Stomach (tissue), 9 donors: ENCODE results near the gene GPC4. TPM values are rescaled to one million over a fixed set of nuclear protein-coding genes. Genes with fewer than 3 reads are reported as not detected.

Source experiments
- DNase-seq, 2 donors: peaks; one replicate each; pipeline versions ENCODE4 v3.0.0 to v3.0.0-alpha.2; 2013 to 2019
- H3K27ac ChIP-seq, 5 donors: fragments of 200-600 bp in 4 of 5; sonication (generic) in 4 of 5; one replicate each; pipeline ENCODE4 v1.5.1; 2013 to 2019; ENCODE audit warnings: mild to moderate bottlenecking in 1 of 5, moderate library complexity in 1 of 5
- H3K27me3 ChIP-seq, 3 donors: fragments of 200-600 bp; sonication (generic); one replicate each; pipeline ENCODE4 v1.5.1; 2017 to 2019; ENCODE audit warnings: mixed run types in 1 of 3
- H3K36me3 ChIP-seq, 4 donors: fragments of 200-600 bp; sonication (generic); 1 replicate in 3 of 4; 2 replicates in 1 of 4; pipeline ENCODE4 v1.5.1; 2016 to 2019
- H3K4me1 ChIP-seq, 4 donors: fragments of 200-600 bp; sonication (generic); one replicate each; pipeline ENCODE4 v1.5.1; 2016 to 2019
- H3K4me3 ChIP-seq, 4 donors: fragments of 200-600 bp; sonication (generic) in 3 of 4; one replicate each; pipeline ENCODE4 v1.5.1; 2016 to 2019; ENCODE audit warnings: mild to moderate bottlenecking in 1 of 4
- H3K9me3 ChIP-seq, 4 donors: fragments of 200-600 bp; sonication (generic); one replicate each; pipeline ENCODE4 v1.5.1; 2016 to 2019
- CTCF ChIP-seq, 7 experiments: fragments of 450-650 bp in 4 of 7; fragments of 200-600 bp in 3 of 7; sonication (generic) in 3 of 7; IDR thresholded peaks; one replicate each; pipeline ENCODE4 v1.5.1; 2016 to 2019; ENCODE audit warnings: antibody characterized with exemption in 7 of 7, control low read depth in 2 of 7, mild to moderate bottlenecking in 1 of 7
- EP300 ChIP-seq: sonication (generic); formaldehyde crosslinking; IDR thresholded peaks from one replicate; pipeline ENCODE4 v1.6.1; 2017; ENCODE audit warnings: antibody characterized with exemption
- POLR2A ChIP-seq, 4 donors: fragments of 450-650 bp; IDR thresholded peaks; one replicate each; pipeline ENCODE4 v1.6.1; 2016; ENCODE audit warnings: antibody characterized with exemption in 4 of 4, control low read depth in 2 of 4, mild to moderate bottlenecking in 1 of 4, moderate library complexity in 1 of 4
- POLR2AphosphoS5 ChIP-seq, 3 donors: sonication (generic); formaldehyde crosslinking; IDR thresholded peaks; one replicate each; pipeline ENCODE4 v1.6.1; 2016; ENCODE audit warnings: antibody characterized with exemption in 3 of 3
- WGBS, 5 donors: extraction: QIAGEN DNeasy Blood & Tissue Kit in 3 of 5; methylation state at CpG; one replicate each; pipeline versions ENCODE4 v1.1.5 to v1.1.7; 2013 to 2018; 5-methylcytosine and 5-hydroxymethylcytosine counted together
- intact Hi-C: fragments of 100-400 bp; cut with DNase I; formaldehyde crosslinking; loops from one replicate; pipeline ENCODE4 v1.15.1; 2023; ENCODE audit warnings: low total_unique reads
- polyA plus RNA-seq, 3 donors: library from polyadenylated mRNA; stranded (reverse); fragments of 200-250 nt; gene quantifications; one replicate each; pipeline ENCODE4 v1.2.3, GENCODE V29; 2013
- total RNA-seq, 5 donors: library from RNA; depleted of rRNA; stranded (reverse); fragments of >200 nt; gene quantifications; one replicate each; pipeline versions ENCODE4 v1.1.0 to v1.2.3, GENCODE V29; 2014 to 2016
- donor health status: healthy with polysubstance abuse.
- donor health status: Bipolar disorder and iron deficiency.
- donor health status: healthy.

Gene GPC4
- total and polyA plus RNA-seq, 8 donors = 3.5 to 32.1 (median 14.7) TPM

- peaks cover 0 to 4% (median 0%) of the 10 kb centered on the region in 4 donors for H3K4me1 ChIP-seq
- intact Hi-C loops = no loop called here
- H3K9me3 ChIP-seq = no peaks in the 10 kb centered on the region
- TF ChIP-seq CTCF (IDR thresholded peaks at IDR 0.05) (no peak), EP300 (no peak), POLR2A (IDR thresholded peaks at IDR 0.05) (no peak), POLR2AphosphoS5 (IDR thresholded peaks at IDR 0.05) (peak in 1 of 3 donors; percentile 27)
- peak in 1 of 2 donors; percentile 22 for DNase-seq
- no peak overlapping the region for H3K4me3 ChIP-seq
- H3K27ac ChIP-seq = peak overlapping the region in 1 of 5 donors; percentile 7
- no peaks in the 10 kb centered on the region for H3K27me3 ChIP-seq
- no peaks in the 10 kb centered on the region for H3K36me3 ChIP-seq
These were observed 101.0 kb downstream of the GPC4 start for GRCh38 chrX:133314281-133314680.

- intact Hi-C loops = no loop called here
- no peak for DNase-seq
- no peaks in the 10 kb centered on the region for H3K9me3 ChIP-seq
- no peak overlapping the region for H3K27ac ChIP-seq
- H3K36me3 ChIP-seq = peaks cover 0 to 12% (median 10%) of the 10 kb centered on the region in 4 donors
- no peak overlapping the region for H3K4me3 ChIP-seq
- TF ChIP-seq POLR2AphosphoS5 (IDR thresholded peaks at IDR 0.05) = no peak
- TF ChIP-seq EP300 = no peak
- no peak for TF ChIP-seq POLR2A (IDR thresholded peaks at IDR 0.05)
- TF ChIP-seq CTCF (IDR thresholded peaks at IDR 0.05) = no peak
- peaks cover 0 to 19% (median 0%) of the 10 kb centered on the region in 4 donors for H3K4me1 ChIP-seq
- H3K27me3 ChIP-seq = no peaks in the 10 kb centered on the region
- 64 to 83% (median 78%) methylated on average over 5 of the region's 5 CpGs for whole genome bisulfite sequencing, 5 donors
These were observed 106.8 kb downstream of the GPC4 start for GRCh38 chrX:133308499-133308897.

DNA sequence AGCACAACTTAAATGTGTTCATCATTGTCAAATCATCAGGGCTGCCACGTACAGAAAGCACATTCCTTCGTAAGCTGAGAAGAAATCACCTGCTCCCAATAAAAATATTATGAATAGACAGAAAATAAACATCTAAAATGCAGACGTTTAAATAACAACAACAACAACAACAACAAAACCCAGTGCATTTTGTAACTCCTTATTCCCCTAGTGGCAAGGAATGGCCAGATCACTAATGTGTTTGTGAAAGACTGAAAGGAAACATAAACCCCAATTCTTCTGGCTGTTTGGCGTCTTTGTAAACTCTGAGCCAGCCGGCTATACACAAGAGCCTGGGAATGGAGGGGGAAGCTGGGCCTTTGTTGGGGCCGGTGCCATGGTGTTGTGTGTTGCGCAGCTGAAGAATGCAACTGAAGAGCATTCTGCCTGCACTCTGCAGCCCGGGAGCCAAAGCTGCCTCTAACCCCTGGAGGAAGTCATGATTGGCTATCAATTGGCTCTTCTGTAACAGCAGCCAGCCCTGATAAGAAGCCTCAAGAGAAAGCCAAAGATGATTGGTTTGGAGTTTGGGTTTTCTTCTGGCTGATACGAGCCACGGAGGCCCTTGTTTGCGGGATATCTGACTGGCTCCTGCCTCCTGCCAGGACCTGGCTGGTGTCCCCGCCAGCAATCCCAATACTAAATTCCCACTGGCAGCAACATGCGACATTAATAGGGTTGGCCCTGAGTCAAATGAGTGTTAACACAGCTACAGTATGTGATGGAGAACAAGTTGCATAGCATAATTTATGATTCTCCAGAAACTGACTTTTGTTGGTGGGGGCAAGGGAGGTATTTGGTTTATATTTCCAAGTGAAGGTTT is 107.4 kb downstream of the GPC4 start:
- no peaks in the 10 kb centered on the region for H3K27me3 ChIP-seq
- intact Hi-C loops = no loop called here
- WGBS, 5 donors = 35 to 51% (median 48%) methylated on average over 12 to 13 of the region's 13 CpGs
- peak overlapping the region in 1 of 5 donors; percentile 40 for H3K27ac ChIP-seq
- peaks cover 0 to 18% (median 15%) of the 10 kb centered on the region in 4 donors for H3K36me3 ChIP-seq
- H3K4me3 ChIP-seq = no peak overlapping the region
- peaks cover 0 to 19% (median 0%) of the 10 kb centered on the region in 4 donors for H3K4me1 ChIP-seq
- no peak for TF ChIP-seq POLR2AphosphoS5 (IDR thresholded peaks at IDR 0.05)
- H3K9me3 ChIP-seq = no peaks in the 10 kb centered on the region
- peak in 1 of 2 donors; percentile 64 for DNase-seq

GRCh38 chrX:133307094-133307493 is 108.2 kb downstream of the GPC4 start:
- no peak for DNase-seq
- intact Hi-C loops = no loop called here
- Histone ChIP-seq H3K9me3 (no peaks in the 10 kb centered on the region), H3K36me3 (peaks cover 0 to 23% (median 15%) of the 10 kb centered on the region in 4 donors), H3K4me3 (no peak overlapping the region), H3K4me1 (peaks cover 0 to 19% (median 0%) of the 10 kb centered on the region in 4 donors), H3K27ac (no peak overlapping the region), H3K27me3 (no peaks in the 10 kb centered on the region)
- WGBS, 5 donors = 61 to 79% (median 69%) methylated on average over 2 to 3 of the region's 3 CpGs
- no peak for TF ChIP-seq EP300
- no peak for TF ChIP-seq CTCF (IDR thresholded peaks at IDR 0.05)
- no peak for TF ChIP-seq POLR2AphosphoS5 (IDR thresholded peaks at IDR 0.05)
- TF ChIP-seq POLR2A (IDR thresholded peaks at IDR 0.05) = no peak

DNA sequence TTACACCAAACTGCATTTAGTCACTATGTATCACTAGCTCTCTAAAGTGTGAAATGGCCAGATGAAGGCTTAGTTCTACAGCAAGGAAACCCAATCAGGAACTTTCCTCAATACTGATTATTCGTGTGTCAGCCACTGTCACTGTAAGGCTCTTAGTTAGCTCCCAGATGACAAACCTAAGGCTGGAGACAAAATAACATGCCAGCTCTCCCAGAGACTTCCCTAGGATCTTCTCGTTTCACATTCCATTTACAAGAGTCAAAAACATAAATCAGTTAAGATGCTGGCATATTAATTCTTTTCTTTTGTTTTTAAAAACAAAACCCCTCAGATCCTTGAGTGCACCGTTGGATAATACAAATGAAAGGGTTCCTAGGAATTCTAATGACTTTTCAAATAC is 109.0 kb downstream of the GPC4 start:
- 41 to 85% (median 59%) methylated on average over 3 of the region's 3 CpGs for WGBS, 5 donors
- TF ChIP-seq POLR2AphosphoS5 (IDR thresholded peaks at IDR 0.05) (no peak), POLR2A (IDR thresholded peaks at IDR 0.05) (no peak), EP300 (no peak), CTCF (IDR thresholded peaks at IDR 0.05) (no peak)
- intact Hi-C loops = no loop called here
- Histone ChIP-seq H3K27me3 (no peaks in the 10 kb centered on the region), H3K4me1 (peaks cover 0 to 19% (median 0%) of the 10 kb centered on the region in 4 donors), H3K9me3 (no peaks in the 10 kb centered on the region), H3K27ac (no peak overlapping the region), H3K36me3 (peaks cover 0 to 23% (median 15%) of the 10 kb centered on the region in 4 donors), H3K4me3 (no peak overlapping the region)
- no peak for DNase-seq
